ENCODE measurements around the gene STAT3.

- TF ChIP-seq, protein P1, sequence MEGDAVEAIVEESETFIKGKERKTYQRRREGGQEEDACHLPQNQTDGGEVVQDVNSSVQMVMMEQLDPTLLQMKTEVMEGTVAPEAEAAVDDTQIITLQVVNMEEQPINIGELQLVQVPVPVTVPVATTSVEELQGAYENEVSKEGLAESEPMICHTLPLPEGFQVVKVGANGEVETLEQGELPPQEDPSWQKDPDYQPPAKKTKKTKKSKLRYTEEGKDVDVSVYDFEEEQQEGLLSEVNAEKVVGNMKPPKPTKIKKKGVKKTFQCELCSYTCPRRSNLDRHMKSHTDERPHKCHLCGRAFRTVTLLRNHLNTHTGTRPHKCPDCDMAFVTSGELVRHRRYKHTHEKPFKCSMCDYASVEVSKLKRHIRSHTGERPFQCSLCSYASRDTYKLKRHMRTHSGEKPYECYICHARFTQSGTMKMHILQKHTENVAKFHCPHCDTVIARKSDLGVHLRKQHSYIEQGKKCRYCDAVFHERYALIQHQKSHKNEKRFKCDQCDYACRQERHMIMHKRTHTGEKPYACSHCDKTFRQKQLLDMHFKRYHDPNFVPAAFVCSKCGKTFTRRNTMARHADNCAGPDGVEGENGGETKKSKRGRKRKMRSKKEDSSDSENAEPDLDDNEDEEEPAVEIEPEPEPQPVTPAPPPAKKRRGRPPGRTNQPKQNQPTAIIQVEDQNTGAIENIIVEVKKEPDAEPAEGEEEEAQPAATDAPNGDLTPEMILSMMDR (conservative IDR thresholded peaks at IDR 0.05; ENCODE audit: low read depth, low read length) = no peak
- no peak for TF ChIP-seq EZH2 (IDR thresholded peaks at IDR 0.05; ENCODE audit: borderline replicate concordance, low read depth, low read length, poor library complexity, severe bottlenecking)
Observed at GRCh38 chr17:42378959-42379594, 9.2 kb downstream of the STAT3 start.

Data from A673 (cell line).